HG03066 (cell line): ENCODE measurements around the gene GABRR1.

Experiments
- ATAC-seq: cut with Tn5 transposase; IDR thresholded peaks from one replicate; pipeline ENCODE4 v1.9.1; 2021; ENCODE audit warnings: low read depth; ENCODE audit not compliant: unreplicated experiment

GABRR1 gene

GRCh38 chr6:89221129-89221528 is 4.0 kb upstream of the GABRR1 start:
- no peak for ATAC-seq

- no peak for ATAC-seq
Measured at GRCh38 chr6:89216411-89216810, 747 bp downstream of the GABRR1 start.

GRCh38 chr6:89215391-89215790 is 1.8 kb downstream of the GABRR1 start:
- no peak for ATAC-seq

- no peak for ATAC-seq
Measured at GRCh38 chr6:89214197-89214596, 3.0 kb downstream of the GABRR1 start.

- ATAC-seq = no peak
Measured at GRCh38 chr6:89212472-89212871, 4.7 kb downstream of the GABRR1 start.

GRCh38 chr6:89209457-89209856 is 7.7 kb downstream of the GABRR1 start:
- ATAC-seq = no peak

GRCh38 chr6:89208551-89208950 is 8.6 kb downstream of the GABRR1 start:
- ATAC-seq = no peak

GRCh38 chr6:89205819-89206218 is 11.3 kb downstream of the GABRR1 start:
- no peak for ATAC-seq

- ATAC-seq = no peak
Measured at GRCh38 chr6:89204096-89204495, 13.1 kb downstream of the GABRR1 start.

GRCh38 chr6:89200706-89201215 is 16.4 kb downstream of the GABRR1 start:
- ATAC-seq = no peak

- ATAC-seq = no peak
Measured at GRCh38 chr6:89199579-89199978, 17.6 kb downstream of the GABRR1 start.

GRCh38 chr6:89198235-89198634 is 18.9 kb downstream of the GABRR1 start:
- ATAC-seq = no peak

GRCh38 chr6:89197141-89197540 is 20.0 kb downstream of the GABRR1 start:
- ATAC-seq = no peak

- no peak for ATAC-seq
Measured at GRCh38 chr6:89194559-89194958, 22.6 kb downstream of the GABRR1 start.

- ATAC-seq = no peak
Measured at GRCh38 chr6:89190741-89191140, 26.4 kb downstream of the GABRR1 start.

GRCh38 chr6:89187504-89187903 is 29.7 kb downstream of the GABRR1 start:
- no peak for ATAC-seq

- ATAC-seq = no peak
Measured at GRCh38 chr6:89186762-89187161, 30.4 kb downstream of the GABRR1 start.

- ATAC-seq = no peak
Measured at GRCh38 chr6:89184344-89184743, 32.8 kb downstream of the GABRR1 start.

GRCh38 chr6:89183294-89183693 is 33.9 kb downstream of the GABRR1 start:
- ATAC-seq = no peak

- no peak for ATAC-seq
Measured at GRCh38 chr6:89180971-89181370, 36.2 kb downstream of the GABRR1 start.

- no peak for ATAC-seq
Measured at GRCh38 chr6:89180112-89180511, 37.0 kb downstream of the GABRR1 start.

- no peak for ATAC-seq
Measured at GRCh38 chr6:89173634-89174033, 43.5 kb downstream of the GABRR1 start.

- ATAC-seq = no peak
Measured at GRCh38 chr6:89172131-89172530, 45.0 kb downstream of the GABRR1 start.
